Dendritic cell treated with granulocyte-macrophage colony-stimulating factor and Interleukin-4, amounts not matched to agents 40 ng/mL and 50 ng/mL, for 4 days (primary cell): Measurements from ENCODE around the gene OAS2.

Experiments used
- H3K27ac Mint-ChIP-seq: one replicate; pipeline ENCODE4 v1.8.0; 2022; ENCODE audit warnings: mild to moderate bottlenecking, mixed read lengths
- H3K27me3 Mint-ChIP-seq: one replicate; pipeline ENCODE4 v1.8.0; 2022; ENCODE audit warnings: mild to moderate bottlenecking, mixed read lengths
- H3K36me3 Mint-ChIP-seq: one replicate; pipeline ENCODE4 v1.8.0; 2022; ENCODE audit warnings: low read depth, mixed read lengths
- H3K4me1 Mint-ChIP-seq: one replicate; pipeline ENCODE4 v1.8.0; 2022; ENCODE audit warnings: low read depth, mixed read lengths
- H3K4me3 Mint-ChIP-seq: one replicate; pipeline ENCODE4 v1.8.0; 2022; ENCODE audit warnings: mild to moderate bottlenecking, moderate library complexity, mixed read lengths
- H3K9me3 Mint-ChIP-seq: one replicate; pipeline ENCODE4 v1.8.0; 2022; ENCODE audit warnings: mixed read lengths
- intact Hi-C: fragments of 100-400 bp; cut with micrococcal nuclease; formaldehyde crosslinking; loops from one replicate; pipeline ENCODE4 v1.15.0; 2022

Gene OAS2

DNA sequence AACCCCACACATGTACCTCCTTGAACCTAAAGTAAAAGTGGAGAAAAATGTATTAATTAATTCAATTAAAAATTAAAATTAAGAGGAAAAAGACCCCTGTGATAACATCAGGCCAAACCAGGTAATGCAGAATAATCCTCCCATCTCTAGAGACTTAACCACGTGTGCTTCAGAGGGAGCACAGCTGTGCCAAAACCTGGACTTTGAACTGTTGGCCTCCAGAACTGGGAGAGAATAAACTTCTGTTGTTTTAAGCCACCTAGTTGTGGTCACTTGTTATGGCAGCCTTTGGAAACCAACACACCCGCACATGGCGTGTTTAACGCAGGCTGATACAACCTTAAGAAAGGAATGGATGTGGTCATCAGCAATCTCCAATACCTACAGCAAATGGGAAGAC is 23.8 kb downstream of the OAS2 start:
- intact Hi-C loops = no loop called here
- Mint-ChIP-seq H3K4me1 (no peaks in the 10 kb centered on the region), H3K4me3 (no peak overlapping the region), H3K27me3 (no peaks in the 10 kb centered on the region), H3K9me3 (peaks cover 6% of the 10 kb centered on the region), H3K36me3 (peaks cover 89% of the 10 kb centered on the region), H3K27ac (no peak overlapping the region)

DNA sequence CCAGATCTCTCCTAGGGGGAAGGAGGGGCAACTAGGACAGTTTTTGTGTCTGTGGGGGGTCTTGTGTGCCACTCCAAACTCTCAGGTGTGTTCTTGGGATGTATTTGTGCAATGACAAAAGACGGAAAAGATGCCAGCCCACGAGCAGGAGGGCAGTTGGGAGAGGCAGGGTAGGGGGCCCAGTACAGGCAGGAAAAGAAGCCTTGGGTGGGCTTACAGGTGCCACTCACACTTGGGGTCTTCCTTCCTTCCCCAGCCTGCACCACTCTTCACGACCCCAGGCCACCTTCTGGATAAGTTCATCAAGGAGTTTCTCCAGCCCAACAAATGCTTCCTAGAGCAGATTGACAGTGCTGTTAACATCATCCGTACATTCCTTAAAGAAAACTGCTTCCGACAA is 24.4 kb downstream of the OAS2 start:
- Mint-ChIP-seq H3K27ac (no peak overlapping the region), H3K4me1 (no peaks in the 10 kb centered on the region), H3K9me3 (peaks cover 6% of the 10 kb centered on the region), H3K4me3 (no peak overlapping the region), H3K36me3 (peaks cover 89% of the 10 kb centered on the region), H3K27me3 (no peaks in the 10 kb centered on the region)
- intact Hi-C loops = no loop called here

DNA sequence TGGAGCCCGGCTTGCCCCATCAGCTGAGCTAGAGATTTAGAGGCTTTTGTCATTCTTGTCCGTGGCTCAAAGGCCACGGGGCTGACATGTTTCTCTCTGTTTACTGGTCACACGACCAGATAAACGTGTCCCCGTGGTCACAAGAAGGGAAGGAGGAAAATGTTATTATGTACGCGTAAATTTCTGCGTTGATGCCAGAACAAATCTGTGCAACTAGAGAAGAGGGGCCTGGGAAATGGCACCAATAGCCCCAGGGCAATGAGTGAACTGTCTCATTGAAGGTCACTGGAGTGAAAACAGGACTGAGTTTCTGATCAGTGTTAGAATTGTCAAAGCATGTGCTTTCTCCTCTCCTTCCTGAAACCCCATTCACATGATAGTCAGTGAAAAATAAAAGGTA is 25.3 kb downstream of the OAS2 start:
- no peak overlapping the region for H3K27ac Mint-ChIP-seq
- H3K4me1 Mint-ChIP-seq = no peaks in the 10 kb centered on the region
- no peak overlapping the region for H3K4me3 Mint-ChIP-seq

DNA sequence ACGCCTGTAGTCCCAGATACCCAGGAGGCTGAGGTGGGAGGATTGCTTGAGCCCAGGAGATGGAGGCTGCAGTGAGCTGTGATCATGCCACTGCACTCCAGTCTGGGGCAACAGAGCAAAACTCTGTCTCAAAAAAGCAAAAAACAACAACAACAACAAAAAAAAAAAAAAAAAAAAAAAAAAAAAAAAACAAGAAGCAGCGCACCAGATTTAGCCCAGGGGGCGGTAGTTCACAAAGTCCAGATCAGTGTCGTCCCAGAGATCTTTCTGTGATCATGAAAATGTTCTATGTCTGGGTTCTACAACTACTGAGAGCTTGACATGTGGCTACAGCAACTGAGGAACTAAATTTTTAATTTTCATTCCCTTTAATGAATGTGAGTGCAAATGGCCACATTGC is 27.4 kb downstream of the OAS2 start:
- Mint-ChIP-seq H3K36me3 (peaks cover 89% of the 10 kb centered on the region), H3K4me1 (no peaks in the 10 kb centered on the region), H3K27ac (no peak overlapping the region), H3K4me3 (no peak overlapping the region), H3K9me3 (peaks cover 7% of the 10 kb centered on the region), H3K27me3 (no peaks in the 10 kb centered on the region)
- intact Hi-C loops = no loop called here

More for the DNA sequence above, 25.3 kb downstream of the OAS2 start:
- no peaks in the 10 kb centered on the region for H3K27me3 Mint-ChIP-seq
- H3K9me3 Mint-ChIP-seq = peaks cover under 1% of the 10 kb centered on the region
- intact Hi-C loops = no loop called here
- peaks cover 88% of the 10 kb centered on the region for H3K36me3 Mint-ChIP-seq

DNA sequence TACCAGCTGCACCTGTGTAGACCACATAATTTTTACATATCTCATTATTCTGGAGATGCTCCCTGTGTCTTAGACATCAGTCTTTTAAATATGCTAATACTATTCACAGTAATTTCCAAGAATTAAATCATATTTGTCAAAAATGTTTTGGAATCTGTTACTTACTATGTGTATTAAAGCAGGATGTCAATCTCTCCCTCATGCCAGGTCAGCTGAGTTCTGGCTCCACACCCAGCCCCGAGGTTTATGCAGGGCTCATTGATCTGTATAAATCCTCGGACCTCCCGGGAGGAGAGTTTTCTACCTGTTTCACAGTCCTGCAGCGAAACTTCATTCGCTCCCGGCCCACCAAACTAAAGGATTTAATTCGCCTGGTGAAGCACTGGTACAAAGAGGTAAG is 27.9 kb downstream of the OAS2 start:
- peaks cover 91% of the 10 kb centered on the region for H3K36me3 Mint-ChIP-seq
- intact Hi-C loops = no loop called here

DNA sequence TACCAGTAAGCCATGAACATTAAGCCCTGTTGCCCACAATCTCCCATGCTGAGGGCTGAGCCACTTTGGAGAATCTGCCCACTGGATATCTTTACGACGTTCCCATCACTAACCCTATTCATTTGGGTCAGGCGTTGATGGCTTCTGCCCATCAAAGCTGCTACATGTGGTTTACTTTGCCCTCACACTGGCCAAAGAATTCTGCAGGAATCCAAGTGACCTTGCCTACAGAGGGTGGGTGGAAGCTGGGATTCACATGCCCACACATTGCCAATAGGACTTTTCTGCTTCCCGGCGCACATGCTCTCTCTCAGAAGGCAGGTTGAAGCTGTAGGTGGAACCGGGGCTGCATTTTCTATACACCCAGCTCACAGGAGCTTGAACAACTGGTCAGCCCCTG is 28.3 kb downstream of the OAS2 start:
- Mint-ChIP-seq H3K27ac (no peak overlapping the region), H3K27me3 (no peaks in the 10 kb centered on the region), H3K4me3 (no peak overlapping the region), H3K9me3 (peaks cover 16% of the 10 kb centered on the region), H3K36me3 (peaks cover 91% of the 10 kb centered on the region), H3K4me1 (no peaks in the 10 kb centered on the region)
- intact Hi-C loops = no loop called here

More for the DNA sequence above, 27.9 kb downstream of the OAS2 start:
- peaks cover 11% of the 10 kb centered on the region for H3K9me3 Mint-ChIP-seq
- no peak overlapping the region for H3K27ac Mint-ChIP-seq
- no peaks in the 10 kb centered on the region for H3K4me1 Mint-ChIP-seq
- no peaks in the 10 kb centered on the region for H3K27me3 Mint-ChIP-seq
- no peak overlapping the region for H3K4me3 Mint-ChIP-seq

DNA sequence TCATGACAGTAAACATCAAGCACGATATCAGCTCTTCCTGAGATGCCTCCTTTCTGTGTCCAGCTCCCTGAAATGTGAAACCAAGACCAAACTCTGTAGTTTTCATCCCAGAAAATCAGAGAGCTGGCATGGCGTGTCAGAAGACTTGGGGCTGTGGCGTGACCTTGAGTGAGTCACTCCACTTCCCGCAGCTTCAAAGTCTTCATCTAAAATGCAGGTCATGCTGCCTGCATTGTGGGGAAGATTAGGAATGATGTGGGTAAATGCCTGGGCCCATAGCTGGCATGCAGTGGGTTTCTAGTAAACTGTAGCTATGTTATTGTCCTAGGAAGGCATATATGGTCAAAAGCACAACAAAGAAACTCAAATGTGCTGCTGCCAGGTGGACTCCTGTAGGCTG is 28.8 kb downstream of the OAS2 start:
- Mint-ChIP-seq H3K27ac (no peak overlapping the region), H3K4me1 (no peaks in the 10 kb centered on the region), H3K27me3 (no peaks in the 10 kb centered on the region), H3K9me3 (peaks cover 21% of the 10 kb centered on the region), H3K4me3 (no peak overlapping the region), H3K36me3 (peaks cover 91% of the 10 kb centered on the region)
- intact Hi-C loops = no loop called here

DNA sequence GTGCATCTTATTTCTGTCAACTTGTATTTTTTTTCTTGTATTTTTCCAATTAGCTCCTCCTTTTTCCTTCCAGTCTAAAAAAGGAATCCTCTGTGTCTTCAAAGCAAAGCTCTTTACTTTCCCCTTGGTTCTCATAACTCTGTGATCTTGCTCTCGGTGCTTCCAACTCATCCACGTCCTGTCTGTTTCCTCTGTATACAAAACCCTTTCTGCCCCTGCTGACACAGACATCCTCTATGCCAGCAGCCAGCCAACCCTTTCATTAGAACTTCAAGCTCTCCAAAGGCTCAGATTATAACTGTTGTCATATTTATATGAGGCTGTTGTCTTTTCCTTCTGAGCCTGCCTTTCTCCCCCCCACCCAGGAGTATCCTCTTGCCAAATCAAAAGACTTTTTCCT is 32.4 kb downstream of the OAS2 start:
- H3K4me3 Mint-ChIP-seq = no peak overlapping the region
- peaks cover 6% of the 10 kb centered on the region for H3K27me3 Mint-ChIP-seq
- H3K27ac Mint-ChIP-seq = no peak overlapping the region
- intact Hi-C loops = no loop called here
- H3K36me3 Mint-ChIP-seq = peaks cover 57% of the 10 kb centered on the region
- peaks cover 6% of the 10 kb centered on the region for H3K4me1 Mint-ChIP-seq
- H3K9me3 Mint-ChIP-seq = peaks cover 21% of the 10 kb centered on the region

DNA sequence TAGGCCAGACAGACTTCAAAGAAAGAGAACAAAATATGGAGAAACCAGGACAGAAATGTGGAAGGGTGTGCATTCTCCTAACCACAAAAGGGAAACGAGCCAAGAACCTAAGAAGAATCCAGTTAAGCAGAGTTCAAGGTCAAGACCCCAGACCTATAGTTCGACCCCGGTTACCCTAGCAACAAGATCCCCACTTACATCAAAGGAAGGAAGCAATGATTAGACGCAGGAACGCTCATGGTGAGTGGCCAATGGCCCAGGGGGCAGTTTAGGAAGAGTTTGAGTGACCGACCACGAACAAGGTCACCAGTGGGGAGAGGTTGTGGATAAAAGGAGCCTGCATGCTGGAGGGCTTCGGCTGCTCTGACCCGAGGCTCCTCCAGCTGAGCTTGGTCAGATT is 36.2 kb downstream of the OAS2 start:
- Mint-ChIP-seq H3K36me3 (peaks cover 25% of the 10 kb centered on the region), H3K4me1 (peaks cover 6% of the 10 kb centered on the region), H3K4me3 (no peak overlapping the region), H3K9me3 (peaks cover 21% of the 10 kb centered on the region), H3K27ac (no peak overlapping the region), H3K27me3 (peaks cover 11% of the 10 kb centered on the region)
- intact Hi-C loops = no loop called here

DNA sequence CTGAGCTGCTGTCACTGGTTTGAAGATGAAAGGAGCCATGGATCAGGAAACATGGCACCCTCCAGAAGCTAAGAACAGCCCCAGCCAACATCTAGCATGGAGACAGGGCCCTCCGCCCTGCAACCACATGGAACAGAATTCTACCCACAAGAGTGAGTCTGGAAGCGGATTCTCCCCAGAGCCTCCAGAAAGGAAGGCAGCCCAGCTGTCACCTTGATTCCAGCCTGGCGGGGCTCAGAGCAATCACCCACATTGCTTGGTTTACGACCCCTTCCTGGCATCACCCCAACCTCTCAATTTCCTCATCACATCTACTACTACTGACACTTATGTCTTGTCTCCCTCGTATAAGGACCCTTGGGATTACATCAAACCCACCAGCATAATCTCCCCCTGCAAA is 38.5 kb downstream of the OAS2 start:
- no peak overlapping the region for H3K27ac Mint-ChIP-seq
- intact Hi-C loops = no loop called here
- peaks cover 3% of the 10 kb centered on the region for H3K36me3 Mint-ChIP-seq
- peaks cover 4% of the 10 kb centered on the region for H3K9me3 Mint-ChIP-seq
- H3K4me3 Mint-ChIP-seq = no peak overlapping the region
- peaks cover 6% of the 10 kb centered on the region for H3K4me1 Mint-ChIP-seq
- H3K27me3 Mint-ChIP-seq = peaks cover 24% of the 10 kb centered on the region

DNA sequence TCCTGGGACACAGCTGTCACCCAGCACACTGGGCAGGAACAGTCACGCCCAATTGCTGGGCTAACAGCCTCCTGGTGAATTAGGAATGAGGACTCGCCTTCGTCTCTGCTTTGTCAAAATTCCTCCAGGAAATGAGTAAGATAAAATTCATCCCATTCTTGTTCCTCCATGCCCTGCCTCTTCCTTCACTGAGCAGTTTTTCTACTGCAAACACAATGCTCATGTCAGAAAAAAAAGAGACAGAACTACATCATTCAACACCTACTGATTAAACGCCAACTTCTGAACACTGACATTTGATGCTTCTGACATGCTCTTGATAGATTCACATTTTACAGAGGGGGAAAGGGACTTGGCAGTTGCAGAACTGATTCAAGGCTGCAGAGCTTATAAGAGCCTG is 40.7 kb downstream of the OAS2 start:
- Mint-ChIP-seq H3K27ac (no peak overlapping the region), H3K4me1 (peaks cover 6% of the 10 kb centered on the region), H3K9me3 (no peaks in the 10 kb centered on the region), H3K27me3 (peaks cover 29% of the 10 kb centered on the region), H3K36me3 (no peaks in the 10 kb centered on the region), H3K4me3 (no peak overlapping the region)
- intact Hi-C loops = no loop called here

DNA sequence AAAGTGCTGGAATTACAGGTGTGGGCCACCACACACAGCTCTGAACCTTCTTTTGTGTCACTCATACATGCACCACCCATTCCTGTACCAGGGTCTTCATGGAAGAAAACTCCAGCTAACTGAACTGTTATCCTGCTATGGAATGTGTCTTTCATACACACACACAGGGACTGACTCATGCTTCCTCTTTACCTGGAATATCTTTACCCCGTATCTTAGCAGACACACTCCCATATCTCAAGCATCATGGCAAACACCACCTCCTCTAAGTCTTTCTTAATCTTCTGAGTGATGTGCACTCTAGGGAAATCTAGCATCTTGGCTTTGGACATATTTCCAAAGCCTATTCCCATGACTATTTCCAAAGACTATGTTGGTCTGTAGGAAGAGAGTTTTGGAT is 43.2 kb downstream of the OAS2 start:
- no peaks in the 10 kb centered on the region for H3K9me3 Mint-ChIP-seq
- no peak overlapping the region for H3K4me3 Mint-ChIP-seq
- no peaks in the 10 kb centered on the region for H3K36me3 Mint-ChIP-seq
- no peaks in the 10 kb centered on the region for H3K4me1 Mint-ChIP-seq
- no peak overlapping the region for H3K27ac Mint-ChIP-seq
- peaks cover 25% of the 10 kb centered on the region for H3K27me3 Mint-ChIP-seq
- intact Hi-C loops = no loop called here

DNA sequence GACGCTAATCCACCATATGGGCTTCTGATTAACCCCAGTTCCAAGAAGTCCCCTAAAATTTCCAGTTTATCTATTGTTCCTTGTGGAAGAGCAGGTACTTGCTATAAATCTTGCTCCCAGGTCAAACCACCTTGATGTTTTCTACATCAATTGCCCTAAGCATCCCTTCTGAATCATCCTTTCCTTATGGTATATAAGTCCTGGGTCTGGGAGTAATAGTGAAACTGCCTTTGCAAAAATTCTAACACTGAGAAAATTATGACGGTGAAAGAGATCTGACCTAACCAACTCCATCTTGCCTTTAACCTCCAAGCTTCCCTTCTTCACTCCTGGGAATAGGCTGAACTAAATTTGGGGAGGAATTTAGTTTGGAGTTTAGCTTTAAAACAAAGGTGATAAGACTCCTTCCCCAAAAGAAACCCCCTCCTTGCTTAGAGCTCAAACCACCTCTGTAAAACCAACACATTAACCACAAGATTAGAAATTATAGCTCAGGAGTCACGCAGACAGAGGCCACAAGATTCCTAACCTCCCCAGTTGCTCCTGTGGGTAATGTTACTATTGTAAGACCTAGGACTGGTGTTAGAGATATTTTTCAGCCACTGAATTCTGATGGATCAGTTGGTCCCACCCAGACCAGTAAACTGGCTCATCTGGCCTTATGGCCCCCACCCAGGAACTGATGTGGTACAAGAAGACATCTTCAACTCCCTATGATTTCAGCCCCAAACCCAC is 44.4 kb downstream of the OAS2 start:
- no peak overlapping the region for H3K4me3 Mint-ChIP-seq
- peaks cover 25% of the 10 kb centered on the region for H3K27me3 Mint-ChIP-seq
- H3K9me3 Mint-ChIP-seq = no peaks in the 10 kb centered on the region
- no peaks in the 10 kb centered on the region for H3K4me1 Mint-ChIP-seq
- intact Hi-C loops = no loop called here
- H3K27ac Mint-ChIP-seq = no peak overlapping the region
- H3K36me3 Mint-ChIP-seq = no peaks in the 10 kb centered on the region

DNA sequence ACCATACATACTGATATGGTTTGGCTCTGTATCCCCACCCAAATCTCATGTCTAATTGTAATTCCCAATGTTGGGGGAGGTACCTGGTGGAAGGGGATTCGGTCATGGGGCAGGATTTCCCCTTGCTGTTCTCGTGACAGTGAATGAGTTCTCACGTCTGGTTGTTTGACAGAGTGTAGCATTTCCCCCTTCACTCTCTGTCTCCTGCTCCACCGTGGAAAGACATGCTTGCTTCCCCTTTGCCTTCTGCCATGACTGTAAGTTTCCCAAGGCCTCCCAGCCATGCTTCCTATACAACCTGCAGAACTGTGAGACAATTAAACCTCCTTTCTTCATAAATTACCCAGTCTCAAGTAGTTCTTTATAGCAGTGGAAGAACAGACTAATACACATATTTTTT is 49.4 kb downstream of the OAS2 start:
- intact Hi-C loops = no loop called here
- Mint-ChIP-seq H3K4me1 (peaks cover 6% of the 10 kb centered on the region), H3K36me3 (no peaks in the 10 kb centered on the region), H3K4me3 (no peak overlapping the region), H3K27me3 (peaks cover 10% of the 10 kb centered on the region), H3K27ac (no peak overlapping the region), H3K9me3 (no peaks in the 10 kb centered on the region)

DNA sequence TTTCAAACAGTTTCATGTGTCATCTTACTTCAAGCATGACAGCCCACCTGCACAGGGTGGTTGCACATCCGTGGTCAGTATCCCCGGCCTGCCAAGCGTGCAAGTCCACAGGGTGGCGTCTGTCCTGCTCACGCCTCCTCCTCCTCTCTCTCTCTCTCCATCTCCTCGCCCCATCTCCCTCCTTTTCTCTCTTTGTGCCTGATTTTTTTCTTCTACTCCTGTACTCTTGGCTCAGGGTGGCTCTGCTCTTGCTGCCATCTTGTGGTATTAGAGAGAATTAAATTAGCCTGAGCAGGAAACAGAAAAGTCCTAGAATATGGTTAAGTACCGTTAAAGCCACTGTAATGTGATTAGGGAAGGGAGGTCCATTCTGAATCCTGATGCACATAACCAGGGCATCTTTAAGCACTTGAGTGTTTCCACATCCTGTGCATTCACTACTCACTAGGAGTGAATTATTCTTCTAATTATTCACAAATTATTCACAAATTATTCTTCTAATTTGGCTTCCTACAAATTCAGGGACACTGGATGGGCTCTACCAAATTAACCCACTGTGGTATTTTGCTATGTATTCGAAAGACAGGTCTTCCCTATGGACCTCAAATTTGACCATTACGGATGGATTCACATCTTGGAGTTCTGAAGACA is 52.7 kb downstream of the OAS2 start:
- peaks cover 6% of the 10 kb centered on the region for H3K4me1 Mint-ChIP-seq
- H3K27ac Mint-ChIP-seq = no peak overlapping the region
- no peak overlapping the region for H3K4me3 Mint-ChIP-seq
- intact Hi-C loops = loop anchor here (2.0 to 5.0 kb wide), 2 partner anchors 39 to 130 kb away; no protein-coding TSS in a partner anchor
- H3K27me3 Mint-ChIP-seq = peaks cover 10% of the 10 kb centered on the region
- H3K9me3 Mint-ChIP-seq = no peaks in the 10 kb centered on the region
- H3K36me3 Mint-ChIP-seq = no peaks in the 10 kb centered on the region
